IMR-90 (cell line): ENCODE measurements around the gene NT5M. TPM values are rescaled to one million over a fixed set of nuclear protein-coding genes. Genes with fewer than 3 reads are reported as not detected.

Source experiments
- ATAC-seq: fragments of 200-7000 bp; cut with Tn5 transposase; 2 replicates; pipeline ENCODE4 v1.9.1; 2020; ENCODE audit warnings: low read depth, mild to moderate bottlenecking, moderate library complexity
- BruUV-seq: library from RNA; stranded (reverse); fragments of 400-500 nt; replicated peaks from 2 replicates; lab custom pipeline; 2021; lab: Mats Ljungman, UMichigan
- CTCF ChIA-PET: fragments of 300-600 bp; formaldehyde crosslinking; extraction: SDS; loops from one replicate; lab custom pipeline; 2021; ENCODE audit warnings: antibody characterized with exemption; lab: Yijun Ruan, JAX
- POLR2A ChIA-PET: fragments of 300-600 bp; sonication (Branson Sonifier 250); formaldehyde crosslinking; loops from one replicate; lab custom pipeline; 2022; ENCODE audit warnings: antibody characterized with exemption; ENCODE audit not compliant: unreplicated experiment; lab: Charles Lee
- DNase-seq: peaks from one replicate; pipeline ENCODE4 v3.0.0; 2013
- H2AFZ ChIP-seq: replicated peaks from 2 replicates; pipeline ENCODE3; 2013; ENCODE audit warnings: low read length, mild to moderate bottlenecking; ENCODE audit not compliant: poor library complexity
- H2AK5ac ChIP-seq: 2 replicates; pipeline ENCODE4 v1.6.1; 2013; ENCODE audit warnings: low read depth, low read length, inconsistent platforms
- H2AK9ac ChIP-seq: replicated peaks from 2 replicates; pipeline ENCODE3; 2013; ENCODE audit warnings: mild to moderate bottlenecking, low read depth, low read length, moderate library complexity; ENCODE audit not compliant: poor library complexity
- H2BK120ac ChIP-seq: 2 replicates; pipeline ENCODE4 v1.6.1; 2013; ENCODE audit warnings: low read depth, low read length, inconsistent platforms
- H2BK15ac ChIP-seq: 3 replicates; pipeline ENCODE4 v1.6.1; 2013; ENCODE audit warnings: low read depth, low read length, inconsistent platforms
- H2BK20ac ChIP-seq: 2 replicates; pipeline ENCODE4 v1.6.1; 2013; ENCODE audit warnings: low read depth, mild to moderate bottlenecking, inconsistent platforms, low read length, moderate library complexity
- H2BK5ac ChIP-seq: 2 replicates; pipeline ENCODE4 v1.6.1; 2013; ENCODE audit warnings: mild to moderate bottlenecking, low read depth, low read length, inconsistent platforms; ENCODE audit not compliant: poor library complexity, severe bottlenecking
- H3K14ac ChIP-seq: replicated peaks from 2 replicates; pipeline ENCODE4 v1.6.1; 2013; ENCODE audit warnings: low read depth, low read length, inconsistent platforms
- H3K18ac ChIP-seq: 2 replicates; pipeline ENCODE4 v1.6.1; 2013; ENCODE audit warnings: low read depth, low read length, control low read depth
- H3K23ac ChIP-seq: 2 replicates; pipeline ENCODE4 v1.6.1; 2013; ENCODE audit warnings: low read depth, low read length, inconsistent platforms
- H3K27ac ChIP-seq: 2 replicates; pipeline ENCODE4 v1.5.1; 2013; ENCODE audit warnings: mild to moderate bottlenecking, control low read depth, low read length; ENCODE audit not compliant: insufficient read depth
- H3K27me3 ChIP-seq: 2 replicates; pipeline ENCODE4 v1.6.1; 2013; ENCODE audit warnings: low read length; ENCODE audit not compliant: control insufficient read depth, insufficient read depth
- H3K36me3 ChIP-seq: 2 replicates; pipeline ENCODE4 v1.6.1; 2013; ENCODE audit warnings: low read length, mixed read lengths; ENCODE audit not compliant: control insufficient read depth, insufficient read depth
- H3K4ac ChIP-seq: 2 replicates; pipeline ENCODE4 v1.6.1; 2013; ENCODE audit warnings: low read depth, low read length, inconsistent platforms
- H3K4me1 ChIP-seq: 2 replicates; pipeline ENCODE4 v1.6.1; 2013; ENCODE audit warnings: low read length, mixed read lengths; ENCODE audit not compliant: control insufficient read depth, insufficient read depth
- H3K4me2 ChIP-seq: 2 replicates; pipeline ENCODE4 v1.6.1; 2013; ENCODE audit warnings: low read depth, mild to moderate bottlenecking, control low read depth, low read length, moderate library complexity
- H3K4me3 ChIP-seq: 2 replicates; pipeline ENCODE4 v1.5.1; 2013; ENCODE audit warnings: low read depth, mild to moderate bottlenecking, control low read depth, low read length, moderate library complexity; ENCODE audit not compliant: insufficient read depth
- H3K56ac ChIP-seq: 2 replicates; pipeline ENCODE4 v1.6.1; 2013; ENCODE audit warnings: low read length, inconsistent platforms; ENCODE audit not compliant: insufficient read depth; ENCODE audit errors: extremely low read depth
- H3K79me1 ChIP-seq, 2 experiments: 2 replicates each; pipeline ENCODE4 v1.6.1; 2013; ENCODE audit warnings: low read length in 2 of 2, inconsistent platforms in 1 of 2, low read depth in 1 of 2
- H3K9ac ChIP-seq: 2 replicates; pipeline ENCODE4 v1.6.1; 2013; ENCODE audit warnings: low read depth, low read length, control low read depth
- H3K9me1 ChIP-seq: 2 replicates; pipeline ENCODE4 v1.6.1; 2013; ENCODE audit warnings: low read length, inconsistent platforms; ENCODE audit not compliant: insufficient read depth
- H3K9me3 ChIP-seq: 2 replicates; pipeline ENCODE4 v1.6.1; 2013; ENCODE audit warnings: low read length; ENCODE audit not compliant: control insufficient read depth, insufficient read depth
- H4K20me1 ChIP-seq: 2 replicates; pipeline ENCODE4 v1.6.1; 2013; ENCODE audit warnings: low read length, inconsistent platforms; ENCODE audit not compliant: insufficient read depth
- H4K5ac ChIP-seq: 2 replicates; pipeline ENCODE4 v1.6.1; 2013; ENCODE audit warnings: mild to moderate bottlenecking, low read depth, low read length, control low read depth
- H4K8ac ChIP-seq, 2 experiments: 2 replicates each; pipeline ENCODE4 v1.6.1; 2013; ENCODE audit warnings: low read depth in 2 of 2, low read length in 2 of 2, control low read depth in 1 of 2, inconsistent platforms in 1 of 2
- H4K91ac ChIP-seq: 2 replicates; pipeline ENCODE4 v1.6.1; 2013; ENCODE audit warnings: low read depth, low read length, inconsistent platforms; ENCODE audit not compliant: insufficient read depth
- BHLHE40 ChIP-seq: fragments of 150-350 bp; IDR thresholded peaks from 2 replicates; pipeline ENCODE4 v1.6.1; 2016; ENCODE audit warnings: mild to moderate bottlenecking, low read depth, low read length
- CHD1 ChIP-seq: IDR thresholded peaks from 2 replicates; pipeline ENCODE4 v1.6.1; 2012; ENCODE audit warnings: low read depth, low read length, improper control_type of control experiment
- FOS ChIP-seq: fragments of 150-350 bp; IDR thresholded peaks from 2 replicates; pipeline ENCODE4 v1.6.1; 2016; ENCODE audit warnings: low read depth, low read length
- MAFK ChIP-seq: IDR thresholded peaks from 2 replicates; pipeline ENCODE4 v1.6.1; 2012; ENCODE audit warnings: low read depth, low read length, improper control_type of control experiment
- MAZ ChIP-seq: IDR thresholded peaks from 2 replicates; pipeline ENCODE4 v1.6.1; 2012; ENCODE audit warnings: low read depth, mild to moderate bottlenecking, low read length, improper control_type of control experiment, moderate library complexity, borderline replicate concordance
- MXI1 ChIP-seq: IDR thresholded peaks from 2 replicates; pipeline ENCODE4 v1.6.1; 2012; ENCODE audit warnings: low read depth, mild to moderate bottlenecking, low read length, moderate library complexity, borderline replicate concordance
- NFE2L2 ChIP-seq: fragments of 150-350 bp; IDR thresholded peaks from 2 replicates; pipeline ENCODE4 v1.6.1; 2016; ENCODE audit warnings: low read depth, mild to moderate bottlenecking, low read length
- POLR2A ChIP-seq: IDR thresholded peaks from 2 replicates; pipeline ENCODE4 v1.6.1; 2012; ENCODE audit warnings: mild to moderate bottlenecking, low read depth, low read length
- RAD21 ChIP-seq: IDR thresholded peaks from 2 replicates; pipeline ENCODE4 v1.6.1; 2012; ENCODE audit warnings: low read length, improper control_type of control experiment
- RCOR1 ChIP-seq: IDR thresholded peaks from 2 replicates; pipeline ENCODE4 v1.6.1; 2012; ENCODE audit warnings: mild to moderate bottlenecking, low read length, improper control_type of control experiment; ENCODE audit not compliant: insufficient replicate concordance
- RFX5 ChIP-seq: IDR thresholded peaks from 2 replicates; pipeline ENCODE4 v1.8.0; 2012; ENCODE audit warnings: low read depth, mild to moderate bottlenecking, low read length, moderate library complexity
- SMC3 ChIP-seq: fragments of 150-350 bp; IDR thresholded peaks from 2 replicates; pipeline ENCODE4 v1.6.1; 2016; ENCODE audit warnings: low read depth, mild to moderate bottlenecking, antibody characterized with exemption, low read length, moderate library complexity
- WGBS, 2 experiments: methylation state at CpG; one replicate each; pipeline versions ENCODE4 v1.1.5 to v1.1.7; 2013; ENCODE audit warnings: missing lambda C conversion rate in 2 of 2; ENCODE audit not compliant: insufficient read length in 1 of 2; ENCODE audit errors: extremely low coverage in 2 of 2; 5-methylcytosine and 5-hydroxymethylcytosine counted together
- dilution Hi-C: fragments of 300-500 bp; cut with HindIII; formaldehyde crosslinking; loops from one replicate; pipeline ENCODE4 v1.14.3; 2018; ENCODE audit warnings: low sequenced_read_pairs; ENCODE audit not compliant: unreplicated experiment
- in situ Hi-C: fragments of 300-500 bp; cut with MboI; formaldehyde crosslinking; loops from 3 replicates; pipeline ENCODE4 v1.14.3; 2019; ENCODE audit warnings: low sequenced_read_pairs, inconsistent platforms, mixed read lengths
- intact Hi-C: fragments of 100-400 bp; cut with micrococcal nuclease; formaldehyde crosslinking; loops from 2 replicates; pipeline ENCODE4 v1.10.0; 2022
- polyA plus RNA-seq, 3 experiments: library from polyadenylated mRNA; depleted of rRNA; stranded (reverse); fragments of >200 nt; gene quantifications; 2 replicates each; pipeline ENCODE4 v1.2.3, GENCODE V29; 2012; ENCODE audit warnings: low replicate concordance in 1 of 3
- total RNA-seq: library from RNA; depleted of rRNA; stranded (reverse); fragments of >200 nt; gene quantifications from 2 replicates; pipeline ENCODE4 v1.2.3, GENCODE V29; 2012
- TF ChIP-seq, protein P1 (sequence below): conservative IDR thresholded peaks from 2 replicates; pipeline ENCODE4 v1.5.1; 2012; ENCODE audit warnings: mild to moderate bottlenecking, low read depth, low read length, improper control_type of control experiment
- TF ChIP-seq, protein P2 (sequence below): fragments of 150-350 bp; IDR thresholded peaks from 2 replicates; pipeline ENCODE4 v1.6.1; 2017; ENCODE audit warnings: mild to moderate bottlenecking, antibody characterized with exemption, low read length, low read depth
- TF ChIP-seq, protein P3 (sequence below): fragments of 150-350 bp; IDR thresholded peaks from 2 replicates; pipeline ENCODE4 v1.6.1; 2016; ENCODE audit warnings: low read depth, mild to moderate bottlenecking, low read length, moderate library complexity, borderline replicate concordance

NT5M gene
- total and polyA plus RNA-seq, 2 of the 4 experiments (the other 2 are of a cell fraction), result 0.18 to 0.32 TPM

DNA sequence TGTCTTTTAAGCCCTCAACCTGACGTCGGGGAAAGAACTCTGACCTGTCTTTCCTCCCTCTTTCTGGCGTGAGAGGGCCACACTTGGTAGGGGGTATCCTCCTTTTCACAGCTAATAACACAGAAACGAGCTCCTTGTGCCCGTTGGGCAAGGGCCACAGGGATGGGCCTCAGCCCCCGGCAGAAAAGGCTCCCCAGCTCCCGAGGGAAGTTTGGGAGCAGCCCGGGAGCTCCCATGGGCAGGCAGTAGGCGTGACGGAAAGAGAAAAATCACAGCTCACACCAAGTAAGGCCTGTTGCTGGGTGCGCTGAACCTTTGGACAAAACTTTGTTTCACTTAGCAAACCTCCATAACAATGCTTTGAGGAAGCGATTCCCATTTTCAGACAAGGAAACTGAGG lies 90.8 kb downstream of the NT5M start:
- H3K9me3 ChIP-seq, result no peaks in the 10 kb centered on the region; the same call in 1 of the 2 replicates
- H2AFZ ChIP-seq, result no peak overlapping the region
- no peak overlapping the region for H2BK15ac ChIP-seq
- H2AK5ac ChIP-seq, result no peak overlapping the region
- no peak overlapping the region for H3K14ac ChIP-seq
- DNase-seq, result no peak
- peaks cover 6% of the 10 kb centered on the region for H3K4me1 ChIP-seq
- ChIA-PET POLR2A (no interaction called here), CTCF (no interaction called here)
- H3K4ac ChIP-seq, result no peak overlapping the region
- H2BK120ac ChIP-seq, result no peak overlapping the region
- H2BK20ac ChIP-seq, result no peak overlapping the region
- H3K9ac ChIP-seq, result no peak overlapping the region
- H4K20me1 ChIP-seq, result no peaks in the 10 kb centered on the region
- H3K4me2 ChIP-seq, result no peak overlapping the region
- no TSS peak for BruUV-seq
- no peak overlapping the region for H4K91ac ChIP-seq
- TF ChIP-seq, protein P1, sequence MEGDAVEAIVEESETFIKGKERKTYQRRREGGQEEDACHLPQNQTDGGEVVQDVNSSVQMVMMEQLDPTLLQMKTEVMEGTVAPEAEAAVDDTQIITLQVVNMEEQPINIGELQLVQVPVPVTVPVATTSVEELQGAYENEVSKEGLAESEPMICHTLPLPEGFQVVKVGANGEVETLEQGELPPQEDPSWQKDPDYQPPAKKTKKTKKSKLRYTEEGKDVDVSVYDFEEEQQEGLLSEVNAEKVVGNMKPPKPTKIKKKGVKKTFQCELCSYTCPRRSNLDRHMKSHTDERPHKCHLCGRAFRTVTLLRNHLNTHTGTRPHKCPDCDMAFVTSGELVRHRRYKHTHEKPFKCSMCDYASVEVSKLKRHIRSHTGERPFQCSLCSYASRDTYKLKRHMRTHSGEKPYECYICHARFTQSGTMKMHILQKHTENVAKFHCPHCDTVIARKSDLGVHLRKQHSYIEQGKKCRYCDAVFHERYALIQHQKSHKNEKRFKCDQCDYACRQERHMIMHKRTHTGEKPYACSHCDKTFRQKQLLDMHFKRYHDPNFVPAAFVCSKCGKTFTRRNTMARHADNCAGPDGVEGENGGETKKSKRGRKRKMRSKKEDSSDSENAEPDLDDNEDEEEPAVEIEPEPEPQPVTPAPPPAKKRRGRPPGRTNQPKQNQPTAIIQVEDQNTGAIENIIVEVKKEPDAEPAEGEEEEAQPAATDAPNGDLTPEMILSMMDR, result no peak
- TF ChIP-seq RAD21 (no peak), BHLHE40 (no peak), MAFK (no peak), POLR2A (no peak), FOS (no peak), MAZ (no peak), CHD1 (no peak), RCOR1 (no peak), NFE2L2 (no peak), MXI1 (no peak), RFX5 (no peak), SMC3 (no peak)
- TF ChIP-seq, protein P2, sequence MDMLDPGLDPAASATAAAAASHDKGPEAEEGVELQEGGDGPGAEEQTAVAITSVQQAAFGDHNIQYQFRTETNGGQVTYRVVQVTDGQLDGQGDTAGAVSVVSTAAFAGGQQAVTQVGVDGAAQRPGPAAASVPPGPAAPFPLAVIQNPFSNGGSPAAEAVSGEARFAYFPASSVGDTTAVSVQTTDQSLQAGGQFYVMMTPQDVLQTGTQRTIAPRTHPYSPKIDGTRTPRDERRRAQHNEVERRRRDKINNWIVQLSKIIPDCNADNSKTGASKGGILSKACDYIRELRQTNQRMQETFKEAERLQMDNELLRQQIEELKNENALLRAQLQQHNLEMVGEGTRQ, result no peak
- TF ChIP-seq, protein P3, sequence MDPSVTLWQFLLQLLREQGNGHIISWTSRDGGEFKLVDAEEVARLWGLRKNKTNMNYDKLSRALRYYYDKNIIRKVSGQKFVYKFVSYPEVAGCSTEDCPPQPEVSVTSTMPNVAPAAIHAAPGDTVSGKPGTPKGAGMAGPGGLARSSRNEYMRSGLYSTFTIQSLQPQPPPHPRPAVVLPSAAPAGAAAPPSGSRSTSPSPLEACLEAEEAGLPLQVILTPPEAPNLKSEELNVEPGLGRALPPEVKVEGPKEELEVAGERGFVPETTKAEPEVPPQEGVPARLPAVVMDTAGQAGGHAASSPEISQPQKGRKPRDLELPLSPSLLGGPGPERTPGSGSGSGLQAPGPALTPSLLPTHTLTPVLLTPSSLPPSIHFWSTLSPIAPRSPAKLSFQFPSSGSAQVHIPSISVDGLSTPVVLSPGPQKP, result no peak
- H3K9me1 ChIP-seq, result no peaks in the 10 kb centered on the region; the same call in 1 of the 2 replicates
- no peaks in the 10 kb centered on the region for H3K79me1 ChIP-seq
- no peak overlapping the region for H4K5ac ChIP-seq
- dilution Hi-C loops, result no loop called here
- in situ Hi-C loops, result no loop called here
- no peak overlapping the region for H4K8ac ChIP-seq
- no peak overlapping the region for H2AK9ac ChIP-seq
- no peak overlapping the region for H3K23ac ChIP-seq
- no peak overlapping the region for H3K27ac ChIP-seq
- H3K18ac ChIP-seq, result no peak overlapping the region
- H3K27me3 ChIP-seq, result peaks cover 4% of the 10 kb centered on the region
- no peak overlapping the region for H3K4me3 ChIP-seq
- H2BK5ac ChIP-seq, result no peak overlapping the region
- H3K56ac ChIP-seq, result no peak overlapping the region
- intact Hi-C loops, result no loop called here
- no peaks in the 10 kb centered on the region for H3K36me3 ChIP-seq
- no peak for ATAC-seq
- WGBS, 2 experiments, result 100% methylated on average over 1 of the region's 12 CpGs; no CpG with 5 or more reads in 1 of the 2 experiments
